HEK293 (cell line): ENCODE measurements around the gene CSMD2.

Experiments
- CTCF ChIA-PET: fragments of 350-600 bp; formaldehyde crosslinking; extraction: SDS; loops from one replicate; lab custom pipeline; 2021; ENCODE audit warnings: antibody characterized with exemption; lab: Yijun Ruan, JAX
- POLR2A ChIA-PET: fragments of 300-600 bp; formaldehyde crosslinking; extraction: SDS; loops from one replicate; lab custom pipeline; 2020; ENCODE audit warnings: antibody characterized with exemption, inconsistent platforms; lab: Yijun Ruan, JAX
- H3K27ac ChIP-seq: fragments of 200-500 bp; sonication (Bioruptor generic); 2 replicates; pipeline ENCODE4 v1.5.1; 2014; ENCODE audit warnings: low read depth, low read length, control low read depth, inconsistent platforms; ENCODE audit errors: extremely low read depth
- H3K36me3 ChIP-seq, 2 experiments: fragments of 200-500 bp in 1 of 2; sonication (Bioruptor generic) in 1 of 2; 1 replicate in 1 of 2; 2 replicates in 1 of 2; pipeline ENCODE4 v1.5.1; 2014 to 2017; ENCODE audit warnings: inconsistent platforms in 2 of 2, low read length in 2 of 2; ENCODE audit not compliant: control insufficient read depth in 2 of 2, insufficient read depth in 1 of 2
- H3K4me1 ChIP-seq: fragments of 200-500 bp; sonication (Bioruptor generic); 2 replicates; pipeline ENCODE4 v1.5.1; 2014; ENCODE audit warnings: mild to moderate bottlenecking, low read length, inconsistent platforms; ENCODE audit not compliant: control insufficient read depth, insufficient read depth
- H3K4me3 ChIP-seq: 2 replicates; pipeline ENCODE4 v1.5.1; 2011; ENCODE audit warnings: low read depth, mild to moderate bottlenecking, control low read depth, low read length, moderate library complexity
- H3K9me3 ChIP-seq: fragments of 200-500 bp; sonication (Bioruptor generic); 2 replicates; pipeline ENCODE4 v1.5.1; 2014; ENCODE audit warnings: low read depth, low read length, inconsistent platforms; ENCODE audit not compliant: control insufficient read depth, insufficient read depth
- GLIS2 ChIP-seq: fragments of 450-650 bp; formaldehyde crosslinking; IDR thresholded peaks from 2 replicates; pipeline ENCODE4 v1.5.1; 2016; ENCODE audit warnings: missing biosample characterization, missing genetic modification characterization
- KLF7 ChIP-seq: fragments of 450-650 bp; formaldehyde crosslinking; IDR thresholded peaks from 2 replicates; pipeline ENCODE4 v1.5.1; 2016; ENCODE audit warnings: missing biosample characterization, missing genetic modification characterization, borderline replicate concordance
- MEIS1 ChIP-seq: sonication (generic); formaldehyde crosslinking; IDR thresholded peaks from 2 replicates; pipeline ENCODE4 v1.8.1; 2022; ENCODE audit warnings: missing genetic modification reagents, mild to moderate bottlenecking, borderline replicate concordance
- PRDM1 ChIP-seq: fragments of 450-650 bp; formaldehyde crosslinking; IDR thresholded peaks from 2 replicates; pipeline ENCODE4; 2016; ENCODE audit warnings: missing biosample characterization, missing genetic modification characterization
- SCRT2 ChIP-seq: fragments of 450-650 bp; formaldehyde crosslinking; IDR thresholded peaks from 2 replicates; pipeline ENCODE4 v1.5.1; 2016; ENCODE audit warnings: missing biosample characterization, missing genetic modification characterization
- SP3 ChIP-seq: fragments of 450-650 bp; formaldehyde crosslinking; IDR thresholded peaks from 2 replicates; pipeline ENCODE4 v1.5.1; 2016; ENCODE audit warnings: missing biosample characterization, missing genetic modification characterization
- ZFP41 ChIP-seq: fragments of 450-650 bp; formaldehyde crosslinking; IDR thresholded peaks from 2 replicates; pipeline ENCODE4 v1.5.1; 2016; ENCODE audit warnings: missing biosample characterization, missing genetic modification characterization, borderline replicate concordance
- ZNF223 ChIP-seq: fragments of 450-650 bp; formaldehyde crosslinking; IDR thresholded peaks from 2 replicates; pipeline ENCODE4 v1.5.1; 2016; ENCODE audit warnings: missing biosample characterization, missing genetic modification characterization
- ZNF248 ChIP-seq: fragments of 450-650 bp; formaldehyde crosslinking; IDR thresholded peaks from 2 replicates; pipeline ENCODE4 v1.5.1; 2017; ENCODE audit warnings: missing biosample characterization, missing genetic modification characterization
- ZNF341 ChIP-seq: fragments of 450-650 bp; formaldehyde crosslinking; IDR thresholded peaks from 2 replicates; pipeline ENCODE4; 2016; ENCODE audit warnings: low read depth, missing biosample characterization, missing genetic modification characterization
- ZNF48 ChIP-seq: fragments of 450-650 bp; formaldehyde crosslinking; IDR thresholded peaks from 2 replicates; pipeline ENCODE4 v1.5.1; 2016; ENCODE audit warnings: missing biosample characterization, missing genetic modification characterization
- ZNF501 ChIP-seq: fragments of 450-650 bp; formaldehyde crosslinking; IDR thresholded peaks from 2 replicates; pipeline ENCODE4 v1.5.1; 2016; ENCODE audit warnings: missing biosample characterization, missing genetic modification characterization
- ZNF561 ChIP-seq: fragments of 450-650 bp; IDR thresholded peaks from 2 replicates; pipeline ENCODE4 v1.5.1; 2018; ENCODE audit warnings: missing biosample characterization, missing genetic modification characterization, borderline replicate concordance
- ZNF621 ChIP-seq: fragments of 450-650 bp; formaldehyde crosslinking; IDR thresholded peaks from 2 replicates; pipeline ENCODE4 v1.5.1; 2017; ENCODE audit warnings: missing biosample characterization, missing genetic modification characterization
- ZNF654 ChIP-seq: fragments of 450-650 bp; formaldehyde crosslinking; IDR thresholded peaks from 2 replicates; pipeline ENCODE4 v1.5.1; 2016; ENCODE audit warnings: low read depth, missing biosample characterization, missing genetic modification characterization
- ZNF747 ChIP-seq: fragments of 450-650 bp; formaldehyde crosslinking; IDR thresholded peaks from 2 replicates; pipeline ENCODE4 v1.5.1; 2016; ENCODE audit warnings: missing biosample characterization, missing genetic modification characterization
- ZNF76 ChIP-seq: fragments of 450-650 bp; formaldehyde crosslinking; IDR thresholded peaks from 2 replicates; pipeline ENCODE4; 2016; ENCODE audit warnings: low read depth, missing biosample characterization, missing genetic modification characterization, borderline replicate concordance
- TF ChIP-seq, protein P1 (sequence below): fragments of 450-650 bp; formaldehyde crosslinking; IDR thresholded peaks from 2 replicates; pipeline ENCODE4 v1.5.1; 2017; ENCODE audit warnings: missing biosample characterization, missing genetic modification characterization
- TF ChIP-seq, protein P2 (sequence below): fragments of 450-650 bp; formaldehyde crosslinking; IDR thresholded peaks from 2 replicates; pipeline ENCODE4 v1.5.1; 2017; ENCODE audit warnings: missing biosample characterization, missing genetic modification characterization
- TF ChIP-seq, protein P3 (sequence below): fragments of 450-650 bp; formaldehyde crosslinking; IDR thresholded peaks from 2 replicates; pipeline ENCODE4 v1.5.1; 2016; ENCODE audit warnings: missing biosample characterization, missing genetic modification characterization
- TF ChIP-seq, protein P4 (sequence below): fragments of 450-650 bp; formaldehyde crosslinking; IDR thresholded peaks from 2 replicates; pipeline ENCODE4 v1.5.1; 2016; ENCODE audit warnings: missing biosample characterization, missing genetic modification characterization
- TF ChIP-seq, protein P5 (sequence below): fragments of 450-650 bp; formaldehyde crosslinking; IDR thresholded peaks from 2 replicates; pipeline ENCODE4 v1.5.1; 2016; ENCODE audit warnings: missing biosample characterization, missing genetic modification characterization

CSMD2 gene

DNA sequence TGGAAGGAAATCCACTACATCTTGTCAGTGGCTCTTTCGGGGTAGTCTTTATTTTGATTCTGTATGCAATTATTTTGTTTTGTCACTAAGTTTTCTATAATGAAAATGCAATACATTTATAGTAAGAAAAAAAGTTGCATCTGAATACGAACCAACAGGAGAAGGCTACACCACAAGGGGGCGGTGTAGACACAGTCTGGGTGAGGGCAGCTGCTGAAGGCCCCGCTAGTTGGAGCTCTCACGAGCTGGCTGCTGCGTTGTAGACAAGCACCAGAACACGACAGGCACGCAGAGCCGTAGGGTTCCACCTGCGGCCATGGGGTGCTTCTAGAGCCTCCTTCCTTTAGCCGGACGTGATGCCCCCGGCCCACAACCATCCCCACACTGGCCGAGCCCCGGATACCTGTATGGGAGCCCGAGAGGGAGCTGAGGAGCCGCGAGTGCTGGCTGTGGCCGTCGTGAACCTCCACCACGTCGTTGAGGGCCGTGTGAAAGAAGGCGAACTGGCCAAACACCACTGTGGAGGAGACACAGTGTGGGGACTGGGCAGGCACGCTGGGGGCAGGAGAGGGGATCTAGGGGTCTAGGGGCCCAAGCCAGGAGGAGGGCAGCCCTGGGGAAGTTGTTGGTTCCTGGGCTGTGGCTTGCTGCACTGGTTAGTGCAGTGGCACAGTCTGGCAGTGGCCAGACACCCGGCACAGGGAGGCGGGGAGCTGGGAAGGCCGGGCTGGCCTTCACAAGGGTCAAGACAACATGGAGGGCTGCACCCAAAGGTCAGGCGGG, 531.8 kb downstream of the CSMD2 start (continued):
- TF ChIP-seq ZNF621 (tag by site-specific recombination) (no peak), ZNF654 (tag by site-specific recombination) (peak; percentile 70), ZNF248 (tag by site-specific recombination) (no peak)
- TF ChIP-seq, protein P1, sequence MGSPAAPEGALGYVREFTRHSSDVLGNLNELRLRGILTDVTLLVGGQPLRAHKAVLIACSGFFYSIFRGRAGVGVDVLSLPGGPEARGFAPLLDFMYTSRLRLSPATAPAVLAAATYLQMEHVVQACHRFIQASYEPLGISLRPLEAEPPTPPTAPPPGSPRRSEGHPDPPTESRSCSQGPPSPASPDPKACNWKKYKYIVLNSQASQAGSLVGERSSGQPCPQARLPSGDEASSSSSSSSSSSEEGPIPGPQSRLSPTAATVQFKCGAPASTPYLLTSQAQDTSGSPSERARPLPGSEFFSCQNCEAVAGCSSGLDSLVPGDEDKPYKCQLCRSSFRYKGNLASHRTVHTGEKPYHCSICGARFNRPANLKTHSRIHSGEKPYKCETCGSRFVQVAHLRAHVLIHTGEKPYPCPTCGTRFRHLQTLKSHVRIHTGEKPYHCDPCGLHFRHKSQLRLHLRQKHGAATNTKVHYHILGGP (tag by site-specific recombination), result no peak
- TF ChIP-seq, protein P2, sequence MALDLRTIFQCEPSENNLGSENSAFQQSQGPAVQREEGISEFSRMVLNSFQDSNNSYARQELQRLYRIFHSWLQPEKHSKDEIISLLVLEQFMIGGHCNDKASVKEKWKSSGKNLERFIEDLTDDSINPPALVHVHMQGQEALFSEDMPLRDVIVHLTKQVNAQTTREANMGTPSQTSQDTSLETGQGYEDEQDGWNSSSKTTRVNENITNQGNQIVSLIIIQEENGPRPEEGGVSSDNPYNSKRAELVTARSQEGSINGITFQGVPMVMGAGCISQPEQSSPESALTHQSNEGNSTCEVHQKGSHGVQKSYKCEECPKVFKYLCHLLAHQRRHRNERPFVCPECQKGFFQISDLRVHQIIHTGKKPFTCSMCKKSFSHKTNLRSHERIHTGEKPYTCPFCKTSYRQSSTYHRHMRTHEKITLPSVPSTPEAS, result no peak
- TF ChIP-seq, protein P3, sequence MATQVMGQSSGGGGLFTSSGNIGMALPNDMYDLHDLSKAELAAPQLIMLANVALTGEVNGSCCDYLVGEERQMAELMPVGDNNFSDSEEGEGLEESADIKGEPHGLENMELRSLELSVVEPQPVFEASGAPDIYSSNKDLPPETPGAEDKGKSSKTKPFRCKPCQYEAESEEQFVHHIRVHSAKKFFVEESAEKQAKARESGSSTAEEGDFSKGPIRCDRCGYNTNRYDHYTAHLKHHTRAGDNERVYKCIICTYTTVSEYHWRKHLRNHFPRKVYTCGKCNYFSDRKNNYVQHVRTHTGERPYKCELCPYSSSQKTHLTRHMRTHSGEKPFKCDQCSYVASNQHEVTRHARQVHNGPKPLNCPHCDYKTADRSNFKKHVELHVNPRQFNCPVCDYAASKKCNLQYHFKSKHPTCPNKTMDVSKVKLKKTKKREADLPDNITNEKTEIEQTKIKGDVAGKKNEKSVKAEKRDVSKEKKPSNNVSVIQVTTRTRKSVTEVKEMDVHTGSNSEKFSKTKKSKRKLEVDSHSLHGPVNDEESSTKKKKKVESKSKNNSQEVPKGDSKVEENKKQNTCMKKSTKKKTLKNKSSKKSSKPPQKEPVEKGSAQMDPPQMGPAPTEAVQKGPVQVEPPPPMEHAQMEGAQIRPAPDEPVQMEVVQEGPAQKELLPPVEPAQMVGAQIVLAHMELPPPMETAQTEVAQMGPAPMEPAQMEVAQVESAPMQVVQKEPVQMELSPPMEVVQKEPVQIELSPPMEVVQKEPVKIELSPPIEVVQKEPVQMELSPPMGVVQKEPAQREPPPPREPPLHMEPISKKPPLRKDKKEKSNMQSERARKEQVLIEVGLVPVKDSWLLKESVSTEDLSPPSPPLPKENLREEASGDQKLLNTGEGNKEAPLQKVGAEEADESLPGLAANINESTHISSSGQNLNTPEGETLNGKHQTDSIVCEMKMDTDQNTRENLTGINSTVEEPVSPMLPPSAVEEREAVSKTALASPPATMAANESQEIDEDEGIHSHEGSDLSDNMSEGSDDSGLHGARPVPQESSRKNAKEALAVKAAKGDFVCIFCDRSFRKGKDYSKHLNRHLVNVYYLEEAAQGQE (tag by site-specific recombination), result no peak

DNA sequence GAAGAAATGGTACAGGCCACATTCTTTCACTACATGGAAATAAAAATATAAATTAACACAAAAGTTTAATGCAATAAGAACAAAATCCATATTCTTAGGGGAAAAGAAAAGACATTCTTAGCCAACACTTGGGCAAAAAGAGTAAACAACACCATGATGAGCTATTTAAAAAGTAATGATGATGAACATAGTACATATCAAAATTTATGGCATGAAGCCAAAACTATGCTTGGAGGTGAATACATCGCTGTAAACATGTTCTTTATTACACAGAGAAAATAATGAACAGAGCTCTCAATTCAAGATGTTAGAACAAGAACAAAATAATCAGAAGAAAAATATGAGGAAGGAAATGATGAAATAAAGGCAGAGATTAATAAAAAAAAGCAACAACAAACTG, 534.3 kb downstream of the CSMD2 start:
- Histone ChIP-seq H3K4me3 (no peak overlapping the region), H3K4me1 (no peaks in the 10 kb centered on the region), H3K27ac (no peak overlapping the region), H3K36me3 (no peaks in the 10 kb centered on the region), H3K9me3 (no peaks in the 10 kb centered on the region)
- ChIA-PET CTCF (interaction anchor here (0.6 to 2.7 kb wide), 14 partner anchors 10 to 1112 kb away, joined by 3 to 14 read pairs (median 3); no protein-coding TSS in a partner anchor), POLR2A (no interaction called here)
- no peak for TF ChIP-seq ZNF223 (tag by site-specific recombination)
- TF ChIP-seq GLIS2 (tag by site-specific recombination), result no peak
- TF ChIP-seq ZNF747 (tag by site-specific recombination), result no peak
- TF ChIP-seq ZNF341 (tag by site-specific recombination), result no peak
- TF ChIP-seq PRDM1 (tag by site-specific recombination), result no peak
- no peak for TF ChIP-seq ZNF501
- TF ChIP-seq, protein P4, sequence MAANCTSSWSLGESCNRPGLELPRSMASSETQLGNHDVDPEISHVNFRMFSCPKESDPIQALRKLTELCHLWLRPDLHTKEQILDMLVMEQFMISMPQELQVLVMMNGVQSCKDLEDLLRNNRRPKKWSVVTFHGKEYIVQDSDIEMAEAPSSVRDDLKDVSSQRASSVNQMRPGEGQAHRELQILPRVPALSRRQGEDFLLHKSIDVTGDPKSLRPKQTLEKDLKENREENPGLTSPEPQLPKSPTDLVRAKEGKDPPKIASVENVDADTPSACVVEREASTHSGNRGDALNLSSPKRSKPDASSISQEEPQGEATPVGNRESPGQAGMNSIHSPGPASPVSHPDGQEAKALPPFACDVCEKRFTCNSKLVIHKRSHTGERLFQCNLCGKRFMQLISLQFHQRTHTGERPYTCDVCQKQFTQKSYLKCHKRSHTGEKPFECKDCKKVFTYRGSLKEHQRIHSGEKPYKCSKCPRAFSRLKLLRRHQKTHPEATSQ (tag by site-specific recombination), result no peak
- TF ChIP-seq ZNF48 (tag by site-specific recombination), result no peak
- TF ChIP-seq, protein P5, sequence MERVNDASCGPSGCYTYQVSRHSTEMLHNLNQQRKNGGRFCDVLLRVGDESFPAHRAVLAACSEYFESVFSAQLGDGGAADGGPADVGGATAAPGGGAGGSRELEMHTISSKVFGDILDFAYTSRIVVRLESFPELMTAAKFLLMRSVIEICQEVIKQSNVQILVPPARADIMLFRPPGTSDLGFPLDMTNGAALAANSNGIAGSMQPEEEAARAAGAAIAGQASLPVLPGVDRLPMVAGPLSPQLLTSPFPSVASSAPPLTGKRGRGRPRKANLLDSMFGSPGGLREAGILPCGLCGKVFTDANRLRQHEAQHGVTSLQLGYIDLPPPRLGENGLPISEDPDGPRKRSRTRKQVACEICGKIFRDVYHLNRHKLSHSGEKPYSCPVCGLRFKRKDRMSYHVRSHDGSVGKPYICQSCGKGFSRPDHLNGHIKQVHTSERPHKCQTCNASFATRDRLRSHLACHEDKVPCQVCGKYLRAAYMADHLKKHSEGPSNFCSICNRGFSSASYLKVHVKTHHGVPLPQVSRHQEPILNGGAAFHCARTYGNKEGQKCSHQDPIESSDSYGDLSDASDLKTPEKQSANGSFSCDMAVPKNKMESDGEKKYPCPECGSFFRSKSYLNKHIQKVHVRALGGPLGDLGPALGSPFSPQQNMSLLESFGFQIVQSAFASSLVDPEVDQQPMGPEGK (tag by site-specific recombination), result no peak
- TF ChIP-seq SP3 (tag by site-specific recombination), result no peak
- no peak for TF ChIP-seq ZFP41
- no peak for TF ChIP-seq SCRT2
- TF ChIP-seq ZNF76, result no peak
- no peak for TF ChIP-seq MEIS1 (CRISPR knock-in tag)
- TF ChIP-seq ZNF561 (tag by site-specific recombination), result no peak
- no peak for TF ChIP-seq KLF7 (tag by site-specific recombination)
- TF ChIP-seq, protein P2, result no peak
